Ureter (tissue), 1 donor: ENCODE measurements around the gene MYLK. TPM values are rescaled to one million over a fixed set of nuclear protein-coding genes. Genes with fewer than 3 reads are reported as not detected.
A peak's percentile ranks its signal among the peaks of the same experiment; 100 is the strongest.

Experiments used
- DNase-seq: peaks from one replicate; pipeline ENCODE4 v3.0.0-alpha.2; 2020; ENCODE audit warnings: low spot score
- total RNA-seq: library from RNA; stranded (reverse); gene quantifications from one replicate; pipeline ENCODE4 v1.2.4, GENCODE V29; 2023
- donor health status: DM: yes; HTN: yes; CAD: no.

Gene MYLK
- total RNA-seq, 1 donor from 2014 or later = 942 TPM

DNA sequence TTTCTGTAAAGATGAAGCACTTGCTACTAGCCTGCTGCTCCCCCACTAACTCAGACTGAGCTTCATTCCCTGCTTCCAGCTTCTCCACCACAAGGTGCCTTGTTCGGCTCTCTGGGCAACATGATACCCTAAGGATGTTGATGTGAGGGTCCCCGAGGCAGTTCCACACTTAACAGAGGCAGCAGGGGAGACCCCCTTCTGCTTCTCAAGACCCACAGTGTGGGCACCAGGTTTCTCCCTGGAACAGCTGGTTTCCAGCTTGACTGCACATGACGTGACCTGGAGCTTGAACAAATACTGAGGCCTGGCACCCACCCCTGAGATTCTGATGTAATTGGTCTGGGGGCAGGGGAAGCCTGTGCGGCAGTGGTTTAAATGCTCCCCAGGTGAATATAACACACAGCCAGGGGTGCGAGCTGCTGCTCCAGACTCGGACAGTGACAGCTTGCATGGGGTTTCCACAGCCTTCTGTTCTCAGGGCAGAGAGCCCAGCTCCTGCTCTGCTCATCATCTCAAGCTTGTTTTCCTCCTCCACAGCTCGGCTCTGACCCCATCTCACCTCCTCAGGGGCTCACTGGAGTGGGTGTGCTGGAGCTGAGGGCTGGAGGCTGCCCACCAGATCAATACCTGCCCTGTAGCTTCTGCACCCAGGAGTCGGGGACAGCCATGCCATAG, 204.3 kb downstream of the MYLK start:
- DNase-seq = no peak

- DNase-seq = no peak
Observed at GRCh38 chr3:123678108-123678511, 206.0 kb downstream of the MYLK start.

DNA sequence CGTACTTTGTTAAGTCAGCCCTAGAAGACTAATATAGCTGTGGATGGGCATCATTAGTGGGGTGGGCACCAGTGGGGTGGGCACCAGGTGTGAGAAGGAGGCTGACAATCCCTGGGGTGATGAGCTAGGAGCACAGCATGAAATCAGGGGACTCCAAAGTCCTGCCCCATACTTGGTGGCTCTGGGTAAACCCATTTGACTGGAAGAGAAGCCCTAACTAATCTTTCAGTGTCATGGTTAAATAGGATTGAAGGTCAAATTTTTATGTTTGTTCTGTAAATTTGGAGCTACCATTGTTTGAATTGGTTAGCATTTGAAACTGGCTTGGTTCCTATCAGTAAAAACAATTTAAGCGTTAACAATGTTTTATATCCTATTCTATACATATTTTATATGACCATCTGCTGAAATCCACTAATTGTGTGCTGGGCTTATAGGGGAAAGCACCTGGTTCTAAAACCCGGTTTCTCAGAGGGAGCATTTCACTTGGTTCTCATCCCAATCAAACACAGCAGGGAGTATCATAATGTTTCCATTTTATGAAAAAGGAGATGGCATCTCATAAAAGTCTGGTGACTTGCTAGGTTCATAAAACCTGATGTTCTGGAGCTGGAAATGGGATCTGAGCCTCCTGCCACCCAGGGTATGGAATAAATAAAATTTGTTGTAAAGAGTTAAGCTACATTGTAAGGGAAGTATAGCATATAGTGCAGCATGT, 211.5 kb downstream of the MYLK start:
- DNase-seq = no peak

DNA sequence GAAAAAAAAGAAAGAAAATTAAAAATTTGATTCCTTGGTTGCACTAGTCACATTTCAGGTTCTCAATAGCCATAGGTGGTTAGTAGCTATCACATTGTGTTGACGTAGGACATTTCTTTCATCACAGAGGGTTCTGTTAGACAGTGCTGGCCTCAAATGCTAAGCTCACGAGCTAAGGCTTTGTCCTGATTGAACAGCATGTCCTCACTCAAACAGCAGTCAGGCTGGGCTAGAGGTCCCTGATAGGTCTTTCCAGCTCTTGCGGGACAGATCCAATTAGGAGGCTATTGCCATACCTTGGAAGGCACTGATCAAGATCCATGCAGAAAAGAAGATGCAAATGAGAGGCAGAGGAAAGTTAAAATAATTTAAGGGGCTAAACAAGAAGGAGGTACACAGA, 213.4 kb downstream of the MYLK start:
- no peak for DNase-seq

DNA sequence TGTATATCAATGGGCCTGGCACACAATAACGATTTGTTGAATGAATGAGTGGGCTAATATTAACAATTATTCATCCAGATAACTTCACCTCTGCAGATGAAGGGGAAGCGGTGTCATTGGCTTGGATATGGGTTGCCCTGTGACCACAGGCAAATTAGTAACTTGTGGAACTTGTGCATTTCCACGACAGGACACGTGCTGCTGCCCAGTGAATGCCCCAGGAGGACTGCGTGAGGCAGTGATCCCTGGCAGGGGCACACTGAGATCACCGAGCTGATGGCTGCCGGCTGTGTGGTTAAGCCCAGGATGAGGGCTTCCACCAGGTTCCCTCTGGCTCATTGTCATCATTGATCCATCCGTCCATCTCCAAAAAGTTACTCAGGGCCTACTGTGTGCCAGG, 215.2 kb downstream of the MYLK start:
- no peak for DNase-seq

DNA sequence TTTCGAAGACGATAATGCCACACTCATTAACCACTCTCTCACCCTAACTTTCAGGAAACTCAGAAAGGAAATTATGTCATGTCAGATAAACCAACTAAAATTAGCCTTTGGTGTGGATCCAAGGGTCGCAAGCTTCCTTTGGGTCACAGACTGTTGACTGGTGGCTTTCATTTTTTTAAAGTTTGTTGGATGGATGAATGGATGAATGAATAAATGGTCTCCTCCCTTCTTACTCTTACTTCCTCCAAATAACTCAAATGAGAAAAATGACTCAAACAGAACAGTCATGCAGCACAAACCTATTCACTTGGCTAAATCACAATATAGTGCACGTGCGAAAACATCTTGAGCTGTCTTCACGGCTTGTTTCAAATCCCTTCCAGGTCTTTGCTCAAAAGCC, 216.3 kb downstream of the MYLK start:
- DNase-seq = no peak

- DNase-seq = no peak
Observed at GRCh38 chr3:123664753-123665152, 219.4 kb downstream of the MYLK start.

- DNase-seq = no peak
Observed at GRCh38 chr3:123663977-123664376, 220.2 kb downstream of the MYLK start.

DNA sequence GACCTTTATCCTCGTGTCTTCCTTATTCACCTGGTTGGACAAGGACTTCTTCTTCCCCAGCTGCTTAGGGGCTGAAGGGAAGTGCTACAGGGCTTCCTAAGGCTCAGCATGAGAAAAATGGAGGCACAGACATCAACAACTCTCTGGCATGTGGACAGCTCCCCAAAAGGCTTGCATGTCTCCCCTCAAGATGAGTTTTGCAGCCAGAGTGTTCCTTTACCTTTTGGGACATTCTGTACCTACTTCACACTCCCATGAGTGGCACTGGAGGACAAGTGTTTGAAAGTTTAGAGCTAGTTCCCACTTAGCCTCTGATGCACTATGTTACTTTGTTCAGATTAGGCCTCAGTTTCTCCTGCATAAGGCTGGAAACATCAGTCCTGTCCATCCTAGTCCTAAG, 222.2 kb downstream of the MYLK start:
- no peak for DNase-seq

DNA sequence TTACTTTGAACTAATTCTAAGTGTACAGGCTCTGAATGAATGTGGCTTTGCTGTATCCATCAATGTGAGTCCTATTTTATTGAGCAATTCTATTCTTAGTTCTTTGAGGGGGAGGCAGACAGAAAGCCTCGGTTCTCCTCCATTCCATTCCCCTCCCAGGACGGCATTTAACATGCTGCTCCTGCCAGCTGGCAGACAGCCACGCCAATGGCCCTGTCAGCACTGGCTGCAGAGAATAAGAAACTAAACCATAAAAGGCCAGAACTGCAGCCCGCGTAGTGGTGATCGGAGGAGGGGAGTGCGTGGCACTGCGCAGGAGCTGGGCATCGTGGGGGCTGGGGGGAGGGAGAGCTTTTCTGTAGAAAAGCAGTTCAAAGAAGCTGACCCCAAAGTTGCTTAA, 223.2 kb downstream of the MYLK start:
- peak; percentile 94 for DNase-seq

- DNase-seq = no peak
Observed at GRCh38 chr3:123660141-123660675, 223.9 kb downstream of the MYLK start.

DNA sequence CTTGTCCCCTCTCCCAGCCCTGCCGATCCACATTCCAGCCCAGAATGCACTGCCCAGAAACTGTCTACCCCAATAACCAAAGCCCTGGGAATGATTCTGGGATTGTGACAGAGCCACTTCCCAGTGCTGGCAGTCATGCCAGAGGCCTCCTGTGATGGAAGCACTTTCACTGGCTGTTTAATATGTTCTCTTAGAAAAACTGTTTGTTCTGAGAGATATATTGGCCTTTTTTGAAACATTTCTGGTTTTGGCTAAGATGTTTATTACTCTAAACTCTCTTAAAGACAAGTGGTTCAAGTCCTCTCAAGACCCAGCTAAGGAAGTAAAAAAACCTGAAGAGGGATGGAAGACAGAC, 225.3 kb downstream of the MYLK start:
- peak; percentile 72 for DNase-seq

DNA sequence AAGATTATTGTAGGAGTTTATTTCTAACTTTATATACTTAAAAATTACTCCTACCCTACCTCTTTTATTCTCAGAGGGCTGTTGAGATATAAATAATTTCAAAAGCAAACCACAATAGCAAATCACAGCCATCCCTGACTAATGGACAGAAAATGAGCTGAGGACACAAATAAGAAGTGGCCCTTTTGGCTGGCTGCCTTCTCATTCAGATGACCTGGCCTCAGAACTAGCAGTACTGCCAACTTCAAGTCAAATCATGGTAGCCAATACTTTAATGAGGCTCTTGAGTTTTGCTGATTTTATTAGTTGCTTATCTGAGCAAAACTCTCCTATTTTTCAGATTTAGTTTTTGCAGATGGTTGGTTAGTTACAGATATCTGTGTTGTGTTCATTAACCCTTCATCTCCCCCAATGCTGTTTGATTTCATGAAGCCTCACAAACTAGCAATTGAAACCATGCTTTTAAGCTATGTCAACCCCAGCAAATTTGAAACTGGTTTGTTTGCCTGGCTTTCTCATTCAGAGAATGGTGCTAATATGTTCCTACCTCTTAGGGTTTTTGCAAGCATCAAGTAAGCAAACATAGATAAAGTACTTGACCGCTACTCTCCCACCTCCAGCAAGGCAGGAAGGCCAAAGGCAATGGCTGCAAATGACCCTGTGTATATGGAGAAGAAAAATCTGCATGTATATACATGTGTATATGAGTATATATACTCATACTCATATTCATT, 225.8 kb downstream of the MYLK start:
- DNase-seq = peak; percentile 79

DNA sequence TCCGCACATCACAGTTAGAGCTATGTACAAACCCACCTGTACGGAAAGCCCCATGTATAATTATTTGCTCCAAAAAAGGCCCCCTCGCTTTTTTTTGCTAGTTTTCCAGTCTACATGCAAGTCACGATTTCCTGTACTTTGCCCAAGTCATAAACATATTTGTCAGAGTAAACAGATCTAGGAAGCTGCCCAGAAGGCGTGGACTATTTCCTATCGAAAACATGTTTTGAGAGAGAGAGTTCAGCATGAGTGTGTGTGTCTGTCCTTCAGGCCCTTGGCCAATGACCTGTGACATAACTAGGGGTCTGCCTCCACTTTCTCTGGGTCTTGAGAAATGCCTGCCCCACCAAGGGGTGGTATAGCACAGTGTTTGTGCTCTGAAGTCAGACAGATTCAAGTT, 226.6 kb downstream of the MYLK start:
- no peak for DNase-seq

- no peak for DNase-seq
Observed at GRCh38 chr3:123657111-123657510, 227.0 kb downstream of the MYLK start.

GRCh38 chr3:123656691-123657090, 227.4 kb downstream of the MYLK start:
- DNase-seq = no peak

- DNase-seq = no peak
Observed at GRCh38 chr3:123656274-123656673, 227.9 kb downstream of the MYLK start.

DNA sequence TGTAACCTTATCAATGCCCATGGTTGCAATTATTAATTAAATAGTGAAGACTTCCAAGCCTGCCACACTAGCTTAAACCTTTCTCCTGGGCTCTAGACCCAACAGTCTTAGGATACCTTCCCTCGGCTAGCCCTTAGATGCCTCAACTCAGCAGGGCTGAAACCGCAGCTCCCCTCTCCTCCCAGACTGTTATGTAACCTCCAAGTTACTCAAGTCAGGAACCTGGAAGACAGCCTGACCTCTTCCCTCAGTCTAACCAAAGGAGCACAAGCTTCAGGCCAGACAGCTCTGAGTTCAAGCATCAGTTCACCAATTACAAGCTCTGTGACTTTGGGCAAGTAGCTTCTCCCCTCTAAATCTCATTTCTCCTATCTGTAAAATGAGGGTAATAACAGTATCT, 228.7 kb downstream of the MYLK start:
- DNase-seq = no peak

GRCh38 chr3:123653221-123653682, 230.9 kb downstream of the MYLK start:
- DNase-seq = peak; percentile 70

- peak; percentile 86 for DNase-seq
Observed at GRCh38 chr3:123652342-123652984, 231.7 kb downstream of the MYLK start.

DNA sequence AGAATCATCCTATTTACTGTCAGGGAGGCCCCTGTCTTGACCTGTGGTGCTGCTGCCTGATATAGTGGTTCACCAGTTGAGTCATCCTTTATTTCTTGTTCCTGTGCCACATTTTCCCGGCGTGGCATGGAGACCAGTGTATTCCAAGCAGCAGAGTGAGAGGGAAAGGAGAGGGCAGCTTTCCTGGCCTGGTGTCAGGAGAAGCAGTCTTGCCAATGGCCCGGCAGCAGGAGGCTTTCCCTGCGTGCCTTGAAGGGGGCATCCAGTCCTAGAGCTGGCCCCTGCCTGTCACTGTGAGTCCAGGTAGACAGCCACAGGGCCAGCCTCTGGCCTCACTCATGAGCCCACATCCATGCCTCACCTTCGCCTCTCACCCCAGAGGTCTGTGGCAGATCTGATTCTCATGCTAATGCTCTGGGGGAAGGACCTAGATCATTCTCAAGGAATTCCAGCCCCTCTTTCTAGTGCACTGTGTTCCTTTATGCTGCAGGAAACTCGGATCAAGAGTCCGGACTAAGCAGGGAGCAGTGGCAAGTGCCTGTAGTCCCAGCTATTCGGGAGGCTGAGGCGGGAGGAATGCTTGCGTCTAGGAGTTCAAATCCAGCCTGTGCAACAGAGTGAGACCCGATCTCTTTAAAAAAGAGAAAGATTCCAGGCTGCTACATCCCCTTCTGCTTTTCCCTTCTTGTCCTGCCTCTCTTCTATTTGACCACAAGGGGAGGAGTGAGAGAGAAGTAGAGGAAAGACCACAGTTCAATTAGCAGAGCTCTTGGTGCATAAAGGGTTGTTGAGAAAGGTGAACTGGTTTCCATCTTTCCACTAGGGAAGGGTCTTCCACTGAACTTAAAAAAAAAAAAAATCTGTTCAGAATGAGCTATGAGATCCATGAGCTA, 232.4 kb downstream of the MYLK start:
- DNase-seq = no peak
